ENCODE results near the gene RAMACL. TPM values are rescaled to one million over a fixed set of nuclear protein-coding genes. Genes with fewer than 3 reads are reported as not detected.

RAMACL gene
- total RNA-seq, 1 experiment from 2014 or later = not detected

- no peaks in the 10 kb centered on the region for H3K36me3 ChIP-seq (replicated peaks; ENCODE audit: control insufficient read depth, insufficient read depth, low read length)
- no peaks in the 10 kb centered on the region for H3K27me3 ChIP-seq (ENCODE audit: control insufficient read depth, insufficient read depth, low read length)
- no peak overlapping the region for H3K4me3 ChIP-seq (ENCODE audit: insufficient read depth, low read depth, low read length)
- peak; percentile 55 for DNase-seq
Measured at GRCh38 chr6:166610069-166610468, 23.6 kb upstream of the RAMACL start.

GRCh38 chr6:166608774-166609173 lies 22.3 kb upstream of the RAMACL start:
- Histone ChIP-seq H3K27me3 (ENCODE audit: control insufficient read depth, insufficient read depth, low read length) (no peaks in the 10 kb centered on the region), H3K4me3 (ENCODE audit: insufficient read depth, low read depth, low read length) (no peak overlapping the region), H3K36me3 (replicated peaks; ENCODE audit: control insufficient read depth, insufficient read depth, low read length) (no peaks in the 10 kb centered on the region)
- no peak for DNase-seq

- H3K27me3 ChIP-seq (ENCODE audit: control insufficient read depth, insufficient read depth, low read length) = no peaks in the 10 kb centered on the region
- no peak overlapping the region for H3K4me3 ChIP-seq (ENCODE audit: insufficient read depth, low read depth, low read length)
- DNase-seq = no peak
- H3K36me3 ChIP-seq (replicated peaks; ENCODE audit: control insufficient read depth, insufficient read depth, low read length) = no peaks in the 10 kb centered on the region
Measured at GRCh38 chr6:166605752-166606151, 19.3 kb upstream of the RAMACL start.

GRCh38 chr6:166604911-166605310 lies 18.4 kb upstream of the RAMACL start:
- DNase-seq = no peak
- Histone ChIP-seq H3K36me3 (replicated peaks; ENCODE audit: control insufficient read depth, insufficient read depth, low read length) (no peaks in the 10 kb centered on the region), H3K4me3 (ENCODE audit: insufficient read depth, low read depth, low read length) (no peak overlapping the region), H3K27me3 (ENCODE audit: control insufficient read depth, insufficient read depth, low read length) (no peaks in the 10 kb centered on the region)

- H3K27me3 ChIP-seq (ENCODE audit: control insufficient read depth, insufficient read depth, low read length) = no peaks in the 10 kb centered on the region
- no peaks in the 10 kb centered on the region for H3K36me3 ChIP-seq (replicated peaks; ENCODE audit: control insufficient read depth, insufficient read depth, low read length)
- H3K4me3 ChIP-seq (ENCODE audit: insufficient read depth, low read depth, low read length) = no peak overlapping the region
- no peak for DNase-seq
Measured at GRCh38 chr6:166604328-166604727, 17.9 kb upstream of the RAMACL start.

- no peaks in the 10 kb centered on the region for H3K27me3 ChIP-seq (ENCODE audit: control insufficient read depth, insufficient read depth, low read length)
- no peaks in the 10 kb centered on the region for H3K36me3 ChIP-seq (replicated peaks; ENCODE audit: control insufficient read depth, insufficient read depth, low read length)
- no peak for DNase-seq
- no peak overlapping the region for H3K4me3 ChIP-seq (ENCODE audit: insufficient read depth, low read depth, low read length)
Measured at GRCh38 chr6:166603043-166603690, 16.7 kb upstream of the RAMACL start.

GRCh38 chr6:166601956-166602355 lies 15.5 kb upstream of the RAMACL start:
- Histone ChIP-seq H3K4me3 (ENCODE audit: insufficient read depth, low read depth, low read length) (no peak overlapping the region), H3K36me3 (replicated peaks; ENCODE audit: control insufficient read depth, insufficient read depth, low read length) (no peaks in the 10 kb centered on the region), H3K27me3 (ENCODE audit: control insufficient read depth, insufficient read depth, low read length) (no peaks in the 10 kb centered on the region)
- DNase-seq = no peak

- DNase-seq = no peak
- no peaks in the 10 kb centered on the region for H3K36me3 ChIP-seq (replicated peaks; ENCODE audit: control insufficient read depth, insufficient read depth, low read length)
Measured at GRCh38 chr6:166600931-166601330, 14.5 kb upstream of the RAMACL start.

GRCh38 chr6:166599205-166599604 lies 12.7 kb upstream of the RAMACL start:
- DNase-seq = no peak
- Histone ChIP-seq H3K27me3 (ENCODE audit: control insufficient read depth, insufficient read depth, low read length) (no peaks in the 10 kb centered on the region), H3K4me3 (ENCODE audit: insufficient read depth, low read depth, low read length) (no peak overlapping the region), H3K36me3 (replicated peaks; ENCODE audit: control insufficient read depth, insufficient read depth, low read length) (no peaks in the 10 kb centered on the region)

More at GRCh38 chr6:166600931-166601330, 14.5 kb upstream of the RAMACL start:
- H3K4me3 ChIP-seq (ENCODE audit: insufficient read depth, low read depth, low read length) = no peak overlapping the region
- no peaks in the 10 kb centered on the region for H3K27me3 ChIP-seq (ENCODE audit: control insufficient read depth, insufficient read depth, low read length)

GRCh38 chr6:166598441-166599138 lies 12.1 kb upstream of the RAMACL start:
- Histone ChIP-seq H3K27me3 (ENCODE audit: control insufficient read depth, insufficient read depth, low read length) (no peaks in the 10 kb centered on the region), H3K36me3 (replicated peaks; ENCODE audit: control insufficient read depth, insufficient read depth, low read length) (no peaks in the 10 kb centered on the region), H3K4me3 (ENCODE audit: insufficient read depth, low read depth, low read length) (no peak overlapping the region)
- DNase-seq = no peak

GRCh38 chr6:166597711-166598440 lies 11.4 kb upstream of the RAMACL start:
- Histone ChIP-seq H3K4me3 (ENCODE audit: insufficient read depth, low read depth, low read length) (no peak overlapping the region), H3K27me3 (ENCODE audit: control insufficient read depth, insufficient read depth, low read length) (no peaks in the 10 kb centered on the region), H3K36me3 (replicated peaks; ENCODE audit: control insufficient read depth, insufficient read depth, low read length) (no peaks in the 10 kb centered on the region)
- no peak for DNase-seq

- no peaks in the 10 kb centered on the region for H3K36me3 ChIP-seq (replicated peaks; ENCODE audit: control insufficient read depth, insufficient read depth, low read length)
- no peak for DNase-seq
- no peaks in the 10 kb centered on the region for H3K27me3 ChIP-seq (ENCODE audit: control insufficient read depth, insufficient read depth, low read length)
- no peak overlapping the region for H3K4me3 ChIP-seq (ENCODE audit: insufficient read depth, low read depth, low read length)
Measured at GRCh38 chr6:166596776-166597507, 10.5 kb upstream of the RAMACL start.

- no peak for DNase-seq
- no peaks in the 10 kb centered on the region for H3K27me3 ChIP-seq (ENCODE audit: control insufficient read depth, insufficient read depth, low read length)
- no peak overlapping the region for H3K4me3 ChIP-seq (ENCODE audit: insufficient read depth, low read depth, low read length)
- H3K36me3 ChIP-seq (replicated peaks; ENCODE audit: control insufficient read depth, insufficient read depth, low read length) = no peaks in the 10 kb centered on the region
Measured at GRCh38 chr6:166595949-166596348, 9.5 kb upstream of the RAMACL start.

- H3K36me3 ChIP-seq (replicated peaks; ENCODE audit: control insufficient read depth, insufficient read depth, low read length) = no peaks in the 10 kb centered on the region
- no peak for DNase-seq
- H3K4me3 ChIP-seq (ENCODE audit: insufficient read depth, low read depth, low read length) = no peak overlapping the region
- no peaks in the 10 kb centered on the region for H3K27me3 ChIP-seq (ENCODE audit: control insufficient read depth, insufficient read depth, low read length)
Measured at GRCh38 chr6:166595061-166595780, 8.7 kb upstream of the RAMACL start.
